Measurements from ENCODE around the gene ZCCHC14. TPM values are rescaled to one million over a fixed set of nuclear protein-coding genes. Genes with fewer than 3 reads are reported as not detected.

The ZCCHC14 gene
- total RNA-seq, 4 donors from 2014 or later = 23.0 to 70.0 (median 27.6) TPM

- WGBS, 2 donors = 64 to 84% methylated on average over 7 of the region's 7 CpGs
- H3K27ac ChIP-seq = peak overlapping the region in 2 of 3 donors; percentile 31 to 51
- H3K4me1 ChIP-seq = peaks cover 41 to 65% of the 10 kb centered on the region in 2 donors
- no peaks in the 10 kb centered on the region for H3K36me3 ChIP-seq
- no peaks in the 10 kb centered on the region for H3K27me3 ChIP-seq
- TF ChIP-seq POLR2A (IDR thresholded peaks at IDR 0.05) (peak in 1 of 2 donors; percentile 20), CTCF (IDR thresholded peaks at IDR 0.05) (no peak)
- intact Hi-C loops (cut with DNase I) = no loop called here
- DNase-seq = no peak
- no peaks in the 10 kb centered on the region for H3K9me3 ChIP-seq
- no peak overlapping the region for H3K4me3 ChIP-seq (replicated peaks in 1 of 3)
These were observed 18.2 kb downstream of the ZCCHC14 start for GRCh38 chr16:87474566-87474996.

GRCh38 chr16:87474017-87474416 lies 18.8 kb downstream of the ZCCHC14 start:
- no peak for DNase-seq
- peak overlapping the region in 2 of 3 donors; percentile 31 to 51 for H3K27ac ChIP-seq
- TF ChIP-seq CTCF (IDR thresholded peaks at IDR 0.05) (no peak), POLR2A (IDR thresholded peaks at IDR 0.05) (no peak)
- no peak overlapping the region for H3K4me3 ChIP-seq (replicated peaks in 1 of 3)
- H3K9me3 ChIP-seq = no peaks in the 10 kb centered on the region
- intact Hi-C loops (cut with DNase I) = no loop called here
- H3K27me3 ChIP-seq = no peaks in the 10 kb centered on the region
- peaks cover 41 to 67% of the 10 kb centered on the region in 2 donors for H3K4me1 ChIP-seq
- no peaks in the 10 kb centered on the region for H3K36me3 ChIP-seq
- WGBS, 2 donors = 89 to 94% methylated on average over 4 of the region's 4 CpGs

GRCh38 chr16:87472935-87473334 lies 19.9 kb downstream of the ZCCHC14 start:
- no peaks in the 10 kb centered on the region for H3K27me3 ChIP-seq
- peaks cover 41 to 75% of the 10 kb centered on the region in 2 donors for H3K4me1 ChIP-seq
- H3K27ac ChIP-seq = no peak overlapping the region
- 95 to 98% methylated on average over 6 of the region's 6 CpGs for WGBS, 2 donors
- TF ChIP-seq CTCF (IDR thresholded peaks at IDR 0.05) (no peak), POLR2A (IDR thresholded peaks at IDR 0.05) (no peak)
- H3K9me3 ChIP-seq = no peaks in the 10 kb centered on the region
- H3K4me3 ChIP-seq (replicated peaks in 1 of 3) = no peak overlapping the region
- no peak for DNase-seq
- no peaks in the 10 kb centered on the region for H3K36me3 ChIP-seq
- intact Hi-C loops (cut with DNase I) = no loop called here

- DNase-seq = no peak
- Histone ChIP-seq H3K4me1 (peaks cover 41 to 81% of the 10 kb centered on the region in 2 donors), H3K27me3 (no peaks in the 10 kb centered on the region), H3K36me3 (no peaks in the 10 kb centered on the region), H3K27ac (peak overlapping the region in 1 of 3 donors; percentile 57), H3K4me3 (replicated peaks in 1 of 3) (no peak overlapping the region), H3K9me3 (no peaks in the 10 kb centered on the region)
- intact Hi-C loops (cut with DNase I) = no loop called here
- no peak for TF ChIP-seq CTCF (IDR thresholded peaks at IDR 0.05)
- TF ChIP-seq POLR2A (IDR thresholded peaks at IDR 0.05) = no peak
- 91 to 92% methylated on average over 19 to 21 of the region's 22 CpGs for WGBS, 2 donors
These were observed 20.6 kb downstream of the ZCCHC14 start for GRCh38 chr16:87472142-87472778.

GRCh38 chr16:87471278-87472141 lies 21.3 kb downstream of the ZCCHC14 start:
- H3K27ac ChIP-seq = peak overlapping the region; percentile 47 to 75 (median 57)
- H3K4me1 ChIP-seq = peaks cover 48 to 86% of the 10 kb centered on the region in 2 donors
- no peaks in the 10 kb centered on the region for H3K36me3 ChIP-seq
- H3K27me3 ChIP-seq = no peaks in the 10 kb centered on the region
- no peak overlapping the region for H3K4me3 ChIP-seq (replicated peaks in 1 of 3)
- no peaks in the 10 kb centered on the region for H3K9me3 ChIP-seq
- DNase-seq = no peak
- TF ChIP-seq POLR2A (IDR thresholded peaks at IDR 0.05) = no peak
- TF ChIP-seq CTCF (IDR thresholded peaks at IDR 0.05) = no peak
- intact Hi-C loops (cut with DNase I) = no loop called here
- WGBS, 2 donors = 61 to 67% methylated on average over 13 of the region's 13 CpGs
